ENCODE measurements around the gene UBE4B. TPM values are rescaled to one million over a fixed set of nuclear protein-coding genes. Genes with fewer than 3 reads are reported as not detected.

Gene UBE4B
- total RNA-seq, 1 donor from 2014 or later, result 54.8 TPM

DNA sequence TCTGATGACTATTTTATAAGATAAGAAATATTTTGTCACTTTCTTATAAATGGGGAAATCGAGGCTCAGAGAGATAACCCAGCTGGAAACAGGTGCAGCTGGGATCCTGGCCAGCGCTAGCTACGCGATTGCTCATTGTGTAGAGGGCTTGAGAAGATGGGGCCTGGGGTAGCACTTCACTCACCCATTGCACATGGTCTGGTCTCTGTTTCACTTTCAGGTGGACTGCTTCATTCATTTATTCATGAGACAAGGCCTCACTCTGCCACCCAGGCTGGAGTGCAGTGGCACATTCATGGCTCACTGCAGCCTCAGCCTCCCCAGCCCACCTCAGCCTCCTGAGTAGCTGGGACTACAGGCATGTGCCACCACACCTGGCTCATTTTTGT, 23.8 kb downstream of the UBE4B start:
- H3K27me3 Mint-ChIP-seq (ENCODE audit: unreplicated experiment), result peaks cover 5% of the 10 kb centered on the region
- no peak overlapping the region for H3K27ac Mint-ChIP-seq (ENCODE audit: unreplicated experiment)
- no peak overlapping the region for H3K4me3 Mint-ChIP-seq (ENCODE audit: unreplicated experiment)
- peaks cover 9% of the 10 kb centered on the region for H3K4me1 Mint-ChIP-seq (ENCODE audit: unreplicated experiment)
- H3K9me3 Mint-ChIP-seq (ENCODE audit: unreplicated experiment), result no peaks in the 10 kb centered on the region
- DNase-seq (ENCODE audit: low spot score), result no peak
- peaks cover 3% of the 10 kb centered on the region for H3K36me3 Mint-ChIP-seq (ENCODE audit: low read depth, unreplicated experiment)
- TF ChIP-seq, protein P1, sequence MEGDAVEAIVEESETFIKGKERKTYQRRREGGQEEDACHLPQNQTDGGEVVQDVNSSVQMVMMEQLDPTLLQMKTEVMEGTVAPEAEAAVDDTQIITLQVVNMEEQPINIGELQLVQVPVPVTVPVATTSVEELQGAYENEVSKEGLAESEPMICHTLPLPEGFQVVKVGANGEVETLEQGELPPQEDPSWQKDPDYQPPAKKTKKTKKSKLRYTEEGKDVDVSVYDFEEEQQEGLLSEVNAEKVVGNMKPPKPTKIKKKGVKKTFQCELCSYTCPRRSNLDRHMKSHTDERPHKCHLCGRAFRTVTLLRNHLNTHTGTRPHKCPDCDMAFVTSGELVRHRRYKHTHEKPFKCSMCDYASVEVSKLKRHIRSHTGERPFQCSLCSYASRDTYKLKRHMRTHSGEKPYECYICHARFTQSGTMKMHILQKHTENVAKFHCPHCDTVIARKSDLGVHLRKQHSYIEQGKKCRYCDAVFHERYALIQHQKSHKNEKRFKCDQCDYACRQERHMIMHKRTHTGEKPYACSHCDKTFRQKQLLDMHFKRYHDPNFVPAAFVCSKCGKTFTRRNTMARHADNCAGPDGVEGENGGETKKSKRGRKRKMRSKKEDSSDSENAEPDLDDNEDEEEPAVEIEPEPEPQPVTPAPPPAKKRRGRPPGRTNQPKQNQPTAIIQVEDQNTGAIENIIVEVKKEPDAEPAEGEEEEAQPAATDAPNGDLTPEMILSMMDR (IDR thresholded peaks at IDR 0.05; ENCODE audit: unreplicated experiment), result no peak

DNA sequence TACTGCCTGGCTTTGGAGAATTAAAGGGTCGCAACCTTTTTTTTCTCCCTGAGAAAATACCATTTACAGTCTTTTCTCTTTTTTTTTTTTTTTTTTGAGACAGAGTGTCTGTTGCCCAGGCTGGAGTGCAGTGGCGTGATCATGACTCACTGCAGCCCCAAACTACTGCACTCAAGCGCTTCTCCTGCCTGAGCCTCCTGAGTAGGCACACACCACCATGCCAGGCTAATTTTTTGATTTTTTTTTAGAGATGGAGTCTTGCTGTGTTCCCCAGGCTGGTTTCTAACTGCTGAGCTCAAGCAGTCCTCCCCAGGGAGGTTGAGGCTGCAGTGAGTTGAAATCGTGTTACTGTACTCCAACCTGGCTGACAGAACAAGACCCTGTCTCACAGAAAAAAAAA, 24.6 kb downstream of the UBE4B start:
- H3K4me1 Mint-ChIP-seq (ENCODE audit: unreplicated experiment), result peaks cover 9% of the 10 kb centered on the region
- no peak overlapping the region for H3K4me3 Mint-ChIP-seq (ENCODE audit: unreplicated experiment)
- TF ChIP-seq, protein P1 (IDR thresholded peaks at IDR 0.05; ENCODE audit: unreplicated experiment), result no peak
- peak overlapping the region; percentile 42 for H3K27ac Mint-ChIP-seq (ENCODE audit: unreplicated experiment)
- H3K27me3 Mint-ChIP-seq (ENCODE audit: unreplicated experiment), result peaks cover 5% of the 10 kb centered on the region
- H3K9me3 Mint-ChIP-seq (ENCODE audit: unreplicated experiment), result no peaks in the 10 kb centered on the region
- peaks cover 3% of the 10 kb centered on the region for H3K36me3 Mint-ChIP-seq (ENCODE audit: low read depth, unreplicated experiment)
- no peak for DNase-seq (ENCODE audit: low spot score)

DNA sequence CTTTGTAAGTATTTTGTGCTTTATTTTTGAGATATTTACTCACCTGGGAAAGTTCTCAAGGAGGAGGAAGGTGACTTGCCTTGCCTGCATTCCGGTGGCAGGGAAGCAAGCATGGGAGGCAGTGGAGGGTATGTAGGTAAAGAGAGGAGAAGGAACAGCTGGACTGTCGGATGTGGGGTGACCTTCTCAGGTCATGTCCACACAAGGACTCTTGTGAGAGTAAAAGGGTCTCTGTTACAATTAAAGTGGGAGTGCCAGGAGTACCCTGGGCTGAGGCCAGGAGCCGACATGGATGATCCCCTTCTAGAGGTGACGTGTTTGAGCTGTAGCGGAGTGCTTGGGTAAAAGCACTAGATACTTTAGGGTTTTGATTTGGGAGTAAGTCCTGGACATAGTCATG, 25.0 kb downstream of the UBE4B start:
- Mint-ChIP-seq H3K4me1 (ENCODE audit: unreplicated experiment) (peaks cover 9% of the 10 kb centered on the region), H3K9me3 (ENCODE audit: unreplicated experiment) (no peaks in the 10 kb centered on the region), H3K27me3 (ENCODE audit: unreplicated experiment) (peaks cover 5% of the 10 kb centered on the region), H3K36me3 (ENCODE audit: low read depth, unreplicated experiment) (peaks cover 3% of the 10 kb centered on the region), H3K27ac (ENCODE audit: unreplicated experiment) (peak overlapping the region; percentile 42), H3K4me3 (ENCODE audit: unreplicated experiment) (no peak overlapping the region)
- no peak for DNase-seq (ENCODE audit: low spot score)
- TF ChIP-seq, protein P1 (IDR thresholded peaks at IDR 0.05; ENCODE audit: unreplicated experiment), result no peak

DNA sequence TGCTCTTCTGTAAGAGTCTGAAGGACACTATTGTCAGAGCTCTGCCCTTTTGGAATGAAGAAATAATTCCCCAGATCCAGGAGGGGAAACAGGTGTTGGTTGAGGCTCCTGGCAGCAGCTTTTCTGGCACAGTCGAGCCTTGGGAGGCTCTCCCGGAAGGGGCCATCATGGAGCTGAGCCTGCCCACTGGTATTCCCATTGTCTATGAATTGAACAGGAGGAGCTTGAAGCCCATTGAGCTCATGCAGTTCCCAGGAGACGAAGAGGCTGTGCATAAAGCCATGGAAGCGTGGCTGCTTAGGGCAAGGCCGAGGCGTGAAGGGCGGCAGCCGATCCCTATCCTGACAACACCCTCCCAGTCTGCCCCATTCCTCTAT, 26.6 kb downstream of the UBE4B start:
- TF ChIP-seq, protein P1 (IDR thresholded peaks at IDR 0.05; ENCODE audit: unreplicated experiment), result no peak
- Mint-ChIP-seq H3K27me3 (ENCODE audit: unreplicated experiment) (peaks cover 8% of the 10 kb centered on the region), H3K36me3 (ENCODE audit: low read depth, unreplicated experiment) (peaks cover 3% of the 10 kb centered on the region), H3K4me3 (ENCODE audit: unreplicated experiment) (no peak overlapping the region), H3K27ac (ENCODE audit: unreplicated experiment) (no peak overlapping the region), H3K4me1 (ENCODE audit: unreplicated experiment) (peaks cover 18% of the 10 kb centered on the region), H3K9me3 (ENCODE audit: unreplicated experiment) (no peaks in the 10 kb centered on the region)
- DNase-seq (ENCODE audit: low spot score), result no peak

DNA sequence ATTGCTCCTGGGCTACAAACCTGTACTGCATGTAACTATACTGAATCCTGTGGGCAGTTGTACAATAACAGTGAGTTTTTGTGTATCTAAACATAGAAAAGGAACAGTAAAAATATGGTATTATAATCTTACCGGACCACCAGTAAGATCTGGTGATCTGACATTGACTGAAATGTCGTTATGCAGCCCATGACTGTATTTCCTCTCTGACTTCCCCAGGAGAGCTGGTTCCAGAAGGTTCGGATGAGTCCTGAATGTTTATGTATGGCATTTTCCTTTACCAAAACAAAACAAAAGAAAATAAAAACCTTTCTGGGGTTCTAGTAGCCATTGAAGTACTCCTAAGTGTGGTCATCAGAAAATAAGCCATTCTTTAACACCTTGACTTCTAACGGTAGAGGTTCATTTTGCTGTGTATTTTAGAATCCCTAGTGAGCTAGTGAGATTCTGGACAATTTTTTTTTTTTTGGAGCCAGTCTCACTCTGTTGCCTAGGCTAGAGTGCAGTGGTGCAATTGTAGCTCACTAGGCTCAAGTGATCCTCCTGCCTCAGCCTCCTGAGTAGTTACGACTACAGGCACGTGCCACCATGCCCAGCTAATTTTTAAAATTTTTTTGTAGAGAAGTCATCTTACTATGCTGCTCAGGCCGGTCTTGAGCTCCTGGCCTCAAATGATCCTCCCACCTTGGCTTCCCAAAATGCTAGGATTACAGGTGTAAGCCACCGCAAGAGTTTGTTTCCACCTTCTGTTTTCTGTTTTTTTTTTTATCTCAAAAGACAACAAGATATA, 27.7 kb downstream of the UBE4B start:
- Mint-ChIP-seq H3K27me3 (ENCODE audit: unreplicated experiment) (peaks cover 8% of the 10 kb centered on the region), H3K36me3 (ENCODE audit: low read depth, unreplicated experiment) (peaks cover 3% of the 10 kb centered on the region), H3K9me3 (ENCODE audit: unreplicated experiment) (no peaks in the 10 kb centered on the region), H3K4me3 (ENCODE audit: unreplicated experiment) (no peak overlapping the region), H3K27ac (ENCODE audit: unreplicated experiment) (no peak overlapping the region), H3K4me1 (ENCODE audit: unreplicated experiment) (peaks cover 27% of the 10 kb centered on the region)
- TF ChIP-seq, protein P1 (IDR thresholded peaks at IDR 0.05; ENCODE audit: unreplicated experiment), result no peak
- no peak for DNase-seq (ENCODE audit: low spot score)
